Prostate gland (tissue), 2 donors: ENCODE data around the gene CHID1.

Experiments
- POLR2A ChIP-seq: fragments of 450-650 bp; IDR thresholded peaks from one replicate; pipeline ENCODE4 v1.6.1; 2016; ENCODE audit warnings: antibody characterized with exemption, mild to moderate bottlenecking
- POLR2AphosphoS5 ChIP-seq: sonication (generic); formaldehyde crosslinking; IDR thresholded peaks from one replicate; pipeline ENCODE4 v1.6.1; 2017; ENCODE audit warnings: antibody characterized with exemption
- TF ChIP-seq, protein P1 (sequence below), 4 experiments: fragments of 200-600 bp in 2 of 4; fragments of 450-650 bp in 2 of 4; sonication (generic) in 2 of 4; IDR thresholded peaks; 1 replicate in 3 of 4; 2 replicates in 1 of 4; pipeline ENCODE4 v1.5.1; 2016 to 2019; ENCODE audit warnings: antibody characterized with exemption in 4 of 4, mild to moderate bottlenecking in 2 of 4, moderate library complexity in 2 of 4

DNA sequence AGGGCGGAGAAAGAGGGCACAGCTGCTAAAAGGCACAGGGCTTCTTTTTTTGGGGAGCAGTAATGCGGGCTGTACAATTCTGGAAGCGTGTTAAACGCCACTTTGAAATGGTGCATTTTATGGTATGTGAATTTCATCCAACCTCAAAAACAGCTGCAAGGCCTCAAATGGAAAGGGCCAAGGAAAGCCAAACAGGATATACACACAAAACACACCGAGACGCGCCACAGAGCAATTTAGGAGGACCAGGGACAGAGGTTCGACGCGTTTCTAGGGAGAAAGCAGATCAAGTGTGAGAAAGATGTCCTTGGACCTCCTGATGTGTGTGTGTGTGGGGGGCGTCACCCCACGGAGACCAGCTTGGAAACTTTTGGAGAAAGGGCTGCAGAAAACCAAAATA, 36.9 kb downstream of the CHID1 start:
- TF ChIP-seq, protein P1, sequence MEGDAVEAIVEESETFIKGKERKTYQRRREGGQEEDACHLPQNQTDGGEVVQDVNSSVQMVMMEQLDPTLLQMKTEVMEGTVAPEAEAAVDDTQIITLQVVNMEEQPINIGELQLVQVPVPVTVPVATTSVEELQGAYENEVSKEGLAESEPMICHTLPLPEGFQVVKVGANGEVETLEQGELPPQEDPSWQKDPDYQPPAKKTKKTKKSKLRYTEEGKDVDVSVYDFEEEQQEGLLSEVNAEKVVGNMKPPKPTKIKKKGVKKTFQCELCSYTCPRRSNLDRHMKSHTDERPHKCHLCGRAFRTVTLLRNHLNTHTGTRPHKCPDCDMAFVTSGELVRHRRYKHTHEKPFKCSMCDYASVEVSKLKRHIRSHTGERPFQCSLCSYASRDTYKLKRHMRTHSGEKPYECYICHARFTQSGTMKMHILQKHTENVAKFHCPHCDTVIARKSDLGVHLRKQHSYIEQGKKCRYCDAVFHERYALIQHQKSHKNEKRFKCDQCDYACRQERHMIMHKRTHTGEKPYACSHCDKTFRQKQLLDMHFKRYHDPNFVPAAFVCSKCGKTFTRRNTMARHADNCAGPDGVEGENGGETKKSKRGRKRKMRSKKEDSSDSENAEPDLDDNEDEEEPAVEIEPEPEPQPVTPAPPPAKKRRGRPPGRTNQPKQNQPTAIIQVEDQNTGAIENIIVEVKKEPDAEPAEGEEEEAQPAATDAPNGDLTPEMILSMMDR (IDR thresholded peaks at IDR 0.05) = no peak
- TF ChIP-seq POLR2A (no peak), POLR2AphosphoS5 (no peak)
